GM19193 (cell line): ENCODE data around the gene COG1.

Source experiments
- POLR2A ChIP-seq: IDR thresholded peaks from 4 replicates; pipeline ENCODE4 v1.6.1; 2011; ENCODE audit not compliant: insufficient read depth, insufficient read length; ENCODE audit errors: extremely low read depth

COG1 gene

GRCh38 chr17:73208139-73208827, 15.4 kb downstream of the COG1 start:
- TF ChIP-seq POLR2A, result no peak

GRCh38 chr17:73209436-73209835, 16.6 kb downstream of the COG1 start:
- no peak for TF ChIP-seq POLR2A

GRCh38 chr17:73210002-73210678, 17.3 kb downstream of the COG1 start:
- no peak for TF ChIP-seq POLR2A

GRCh38 chr17:73211745-73212144, 18.9 kb downstream of the COG1 start:
- no peak for TF ChIP-seq POLR2A

- no peak for TF ChIP-seq POLR2A
Measured at GRCh38 chr17:73214008-73214407, 21.2 kb downstream of the COG1 start.

- no peak for TF ChIP-seq POLR2A
Measured at GRCh38 chr17:73214851-73215250, 22.0 kb downstream of the COG1 start.

GRCh38 chr17:73215447-73215846, 22.6 kb downstream of the COG1 start:
- TF ChIP-seq POLR2A, result no peak

GRCh38 chr17:73223626-73224230, 30.9 kb downstream of the COG1 start:
- no peak for TF ChIP-seq POLR2A

- TF ChIP-seq POLR2A, result no peak
Measured at GRCh38 chr17:73224237-73224636, 31.4 kb downstream of the COG1 start.

GRCh38 chr17:73224663-73225305, 31.9 kb downstream of the COG1 start:
- TF ChIP-seq POLR2A, result no peak

GRCh38 chr17:73226556-73227172, 33.8 kb downstream of the COG1 start:
- TF ChIP-seq POLR2A, result no peak

- TF ChIP-seq POLR2A, result no peak
Measured at GRCh38 chr17:73227379-73227778, 34.5 kb downstream of the COG1 start.

- no peak for TF ChIP-seq POLR2A
Measured at GRCh38 chr17:73227944-73228343, 35.1 kb downstream of the COG1 start.

GRCh38 chr17:73228748-73229236, 35.9 kb downstream of the COG1 start:
- TF ChIP-seq POLR2A, result no peak

GRCh38 chr17:73230088-73230487, 37.2 kb downstream of the COG1 start:
- TF ChIP-seq POLR2A, result no peak

- no peak for TF ChIP-seq POLR2A
Measured at GRCh38 chr17:73231395-73231794, 38.5 kb downstream of the COG1 start.
